ENCODE results near the gene NR1H3. TPM values are rescaled to one million over a fixed set of nuclear protein-coding genes. Genes with fewer than 3 reads are reported as not detected.

The NR1H3 gene
- total RNA-seq, 1 experiment from 2014 or later = 6.9 TPM

GRCh38 chr11:47248304-47248663 is 9.5 kb upstream of the NR1H3 start:
- H2AFZ ChIP-seq (ENCODE audit: low read length) = peak overlapping the region; percentile 85
- H4K20me1 ChIP-seq (ENCODE audit: insufficient read depth, low read depth, low read length) = no peaks in the 10 kb centered on the region
- peaks cover 46% of the 10 kb centered on the region for H3K79me2 ChIP-seq (ENCODE audit: low read length)
- H3K9ac ChIP-seq (ENCODE audit: low read length) = peak overlapping the region; percentile 88
- H3K27ac ChIP-seq (ENCODE audit: low read length) = peak overlapping the region; percentile 69
- DNase-seq = no peak
- H3K9me2 ChIP-seq (replicated peaks; ENCODE audit: insufficient read depth, low read length) = no peaks in the 10 kb centered on the region
- H3K4me2 ChIP-seq (ENCODE audit: low read depth, low read length, poor library complexity, severe bottlenecking) = peak overlapping the region; percentile 97
- peak overlapping the region; percentile 88 for H3K4me3 ChIP-seq (ENCODE audit: low read length)
- peaks cover 24% of the 10 kb centered on the region for H3K4me1 ChIP-seq (ENCODE audit: low read length)
- H3K9me3 ChIP-seq (ENCODE audit: low read length) = no peaks in the 10 kb centered on the region
- H3K36me3 ChIP-seq (ENCODE audit: insufficient read depth, low read length) = no peaks in the 10 kb centered on the region
- no peaks in the 10 kb centered on the region for H3K27me3 ChIP-seq (ENCODE audit: low read length)

- Histone ChIP-seq H2AFZ (ENCODE audit: low read length) (peak within 1 kb of the TSS; percentile 85), H4K20me1 (ENCODE audit: insufficient read depth, low read depth, low read length) (no peaks in the 10 kb centered on the region), H3K9me3 (ENCODE audit: low read length) (no peaks in the 10 kb centered on the region), H3K9me2 (replicated peaks; ENCODE audit: insufficient read depth, low read length) (no peaks in the 10 kb centered on the region), H3K27ac (ENCODE audit: low read length) (peak within 1 kb of the TSS; percentile 69), H3K36me3 (ENCODE audit: insufficient read depth, low read length) (no peaks in the 10 kb centered on the region), H3K4me1 (ENCODE audit: low read length) (peaks cover 24% of the 10 kb centered on the region), H3K9ac (ENCODE audit: low read length) (peak within 1 kb of the TSS; percentile 88), H3K79me2 (ENCODE audit: low read length) (peaks cover 50% of the 10 kb centered on the region), H3K4me3 (ENCODE audit: low read length) (peak within 1 kb of the TSS; percentile 88), H3K4me2 (ENCODE audit: low read depth, low read length, poor library complexity, severe bottlenecking) (peak within 1 kb of the TSS; percentile 97), H3K27me3 (ENCODE audit: low read length) (no peaks in the 10 kb centered on the region)
- peak; percentile 96 for DNase-seq
These were observed 9.0 kb upstream of the NR1H3 start, which contains the start of gene ACP2 for GRCh38 chr11:47248664-47249377. ACP2 (minus strand) TSS chr11:47248814; CDS start chr11:47248789, 25 bp downstream.

GRCh38 chr11:47249378-47249715 is 8.4 kb upstream of the NR1H3 start:
- DNase-seq = no peak
- peak overlapping the region; percentile 97 for H3K4me2 ChIP-seq (ENCODE audit: low read depth, low read length, poor library complexity, severe bottlenecking)
- no peaks in the 10 kb centered on the region for H3K9me2 ChIP-seq (replicated peaks; ENCODE audit: insufficient read depth, low read length)
- H4K20me1 ChIP-seq (ENCODE audit: insufficient read depth, low read depth, low read length) = no peaks in the 10 kb centered on the region
- no peaks in the 10 kb centered on the region for H3K36me3 ChIP-seq (ENCODE audit: insufficient read depth, low read length)
- H3K4me3 ChIP-seq (ENCODE audit: low read length) = peak overlapping the region; percentile 88
- H3K4me1 ChIP-seq (ENCODE audit: low read length) = peaks cover 24% of the 10 kb centered on the region
- peak overlapping the region; percentile 69; the same call in 1 of the 2 replicates for H3K27ac ChIP-seq (ENCODE audit: low read length)
- H3K27me3 ChIP-seq (ENCODE audit: low read length) = no peaks in the 10 kb centered on the region
- H3K9ac ChIP-seq (ENCODE audit: low read length) = peak overlapping the region; percentile 88
- H3K9me3 ChIP-seq (ENCODE audit: low read length) = no peaks in the 10 kb centered on the region
- H3K79me2 ChIP-seq (ENCODE audit: low read length) = peaks cover 51% of the 10 kb centered on the region
- H2AFZ ChIP-seq (ENCODE audit: low read length) = no peak overlapping the region

- no peaks in the 10 kb centered on the region for H4K20me1 ChIP-seq (ENCODE audit: insufficient read depth, low read depth, low read length)
These were observed 6.0 kb upstream of the NR1H3 start for GRCh38 chr11:47251751-47252150.

GRCh38 chr11:47253660-47254059 is 4.1 kb upstream of the NR1H3 start:
- Histone ChIP-seq H3K9ac (ENCODE audit: low read length) (no peak overlapping the region), H3K36me3 (ENCODE audit: insufficient read depth, low read length) (no peaks in the 10 kb centered on the region), H3K27me3 (ENCODE audit: low read length) (no peaks in the 10 kb centered on the region), H2AFZ (ENCODE audit: low read length) (no peak overlapping the region), H4K20me1 (ENCODE audit: insufficient read depth, low read depth, low read length) (no peaks in the 10 kb centered on the region), H3K4me1 (ENCODE audit: low read length) (peaks cover 18% of the 10 kb centered on the region), H3K4me2 (ENCODE audit: low read depth, low read length, poor library complexity, severe bottlenecking) (no peak overlapping the region), H3K9me3 (ENCODE audit: low read length) (no peaks in the 10 kb centered on the region), H3K79me2 (ENCODE audit: low read length) (peaks cover 33% of the 10 kb centered on the region), H3K27ac (ENCODE audit: low read length) (no peak overlapping the region), H3K9me2 (replicated peaks; ENCODE audit: insufficient read depth, low read length) (no peaks in the 10 kb centered on the region), H3K4me3 (ENCODE audit: low read length) (no peak overlapping the region)
- DNase-seq = no peak

More at GRCh38 chr11:47251751-47252150, 6.0 kb upstream of the NR1H3 start:
- H3K79me2 ChIP-seq (ENCODE audit: low read length) = peaks cover 50% of the 10 kb centered on the region
- H3K9ac ChIP-seq (ENCODE audit: low read length) = no peak overlapping the region
- no peaks in the 10 kb centered on the region for H3K27me3 ChIP-seq (ENCODE audit: low read length)
- H3K4me2 ChIP-seq (ENCODE audit: low read depth, low read length, poor library complexity, severe bottlenecking) = no peak overlapping the region
- H3K4me3 ChIP-seq (ENCODE audit: low read length) = no peak overlapping the region
- H3K9me3 ChIP-seq (ENCODE audit: low read length) = no peaks in the 10 kb centered on the region
- H3K4me1 ChIP-seq (ENCODE audit: low read length) = peaks cover 24% of the 10 kb centered on the region
- no peak overlapping the region for H3K27ac ChIP-seq (ENCODE audit: low read length)
- no peaks in the 10 kb centered on the region for H3K36me3 ChIP-seq (ENCODE audit: insufficient read depth, low read length)
- no peak for DNase-seq
- no peaks in the 10 kb centered on the region for H3K9me2 ChIP-seq (replicated peaks; ENCODE audit: insufficient read depth, low read length)
- H2AFZ ChIP-seq (ENCODE audit: low read length) = no peak overlapping the region

- no peak for DNase-seq
- Histone ChIP-seq H2AFZ (ENCODE audit: low read length) (no peak overlapping the region), H3K4me2 (ENCODE audit: low read depth, low read length, poor library complexity, severe bottlenecking) (no peak overlapping the region), H3K4me3 (ENCODE audit: low read length) (no peak overlapping the region), H3K36me3 (ENCODE audit: insufficient read depth, low read length) (no peaks in the 10 kb centered on the region), H3K9me2 (replicated peaks; ENCODE audit: insufficient read depth, low read length) (no peaks in the 10 kb centered on the region), H3K9ac (ENCODE audit: low read length) (no peak overlapping the region), H3K4me1 (ENCODE audit: low read length) (peaks cover 21% of the 10 kb centered on the region), H3K79me2 (ENCODE audit: low read length) (peaks cover 27% of the 10 kb centered on the region), H3K9me3 (ENCODE audit: low read length) (no peaks in the 10 kb centered on the region), H3K27ac (ENCODE audit: low read length) (no peak overlapping the region), H4K20me1 (ENCODE audit: insufficient read depth, low read depth, low read length) (no peaks in the 10 kb centered on the region), H3K27me3 (ENCODE audit: low read length) (no peaks in the 10 kb centered on the region)
These were observed 3.4 kb upstream of the NR1H3 start for GRCh38 chr11:47254386-47254785.

- Histone ChIP-seq H3K9ac (ENCODE audit: low read length) (no peak overlapping the region), H3K36me3 (ENCODE audit: insufficient read depth, low read length) (no peaks in the 10 kb centered on the region)
These were observed 1.4 kb upstream of the NR1H3 start for GRCh38 chr11:47256374-47256773.

GRCh38 chr11:47257177-47257516 is 649 bp upstream of the NR1H3 start:
- H3K4me1 ChIP-seq (ENCODE audit: low read length) = peaks cover 13% of the 10 kb centered on the region
- H4K20me1 ChIP-seq (ENCODE audit: insufficient read depth, low read depth, low read length) = no peaks in the 10 kb centered on the region
- no peak for DNase-seq
- H3K4me2 ChIP-seq (ENCODE audit: low read depth, low read length, poor library complexity, severe bottlenecking) = no peak overlapping the region
- no peaks in the 10 kb centered on the region for H3K9me2 ChIP-seq (replicated peaks; ENCODE audit: insufficient read depth, low read length)
- no peaks in the 10 kb centered on the region for H3K9me3 ChIP-seq (ENCODE audit: low read length)
- H3K4me3 ChIP-seq (ENCODE audit: low read length) = no peak overlapping the region
- peak overlapping the region; percentile 25; the same call in 1 of the 2 replicates for H3K9ac ChIP-seq (ENCODE audit: low read length)
- no peaks in the 10 kb centered on the region for H3K27me3 ChIP-seq (ENCODE audit: low read length)
- H3K27ac ChIP-seq (ENCODE audit: low read length) = no peak overlapping the region
- no peaks in the 10 kb centered on the region for H3K36me3 ChIP-seq (ENCODE audit: insufficient read depth, low read length)
- no peak overlapping the region for H2AFZ ChIP-seq (ENCODE audit: low read length)
- H3K79me2 ChIP-seq (ENCODE audit: low read length) = peaks cover 7% of the 10 kb centered on the region; the same call in 1 of the 2 replicates

More at GRCh38 chr11:47256374-47256773, 1.4 kb upstream of the NR1H3 start:
- no peak overlapping the region for H3K27ac ChIP-seq (ENCODE audit: low read length)
- no peaks in the 10 kb centered on the region for H3K27me3 ChIP-seq (ENCODE audit: low read length)
- peaks cover 14% of the 10 kb centered on the region; the same call in 1 of the 2 replicates for H3K79me2 ChIP-seq (ENCODE audit: low read length)
- H2AFZ ChIP-seq (ENCODE audit: low read length) = no peak overlapping the region
- no peaks in the 10 kb centered on the region for H3K9me2 ChIP-seq (replicated peaks; ENCODE audit: insufficient read depth, low read length)
- H3K4me3 ChIP-seq (ENCODE audit: low read length) = no peak overlapping the region
- peaks cover 13% of the 10 kb centered on the region for H3K4me1 ChIP-seq (ENCODE audit: low read length)
- DNase-seq = no peak
- no peaks in the 10 kb centered on the region for H4K20me1 ChIP-seq (ENCODE audit: insufficient read depth, low read depth, low read length)
- no peak overlapping the region for H3K4me2 ChIP-seq (ENCODE audit: low read depth, low read length, poor library complexity, severe bottlenecking)
- no peaks in the 10 kb centered on the region for H3K9me3 ChIP-seq (ENCODE audit: low read length)
